D341Med (cell line): Measurements from ENCODE around the gene ZGRF1.
"Not testable (repeated sequence)": the region's sequence is repeated elsewhere in the genome, so short reads cannot be mapped to it uniquely, and the experiment has no call there.

Experiments used
- DNase-seq: peaks from one replicate; pipeline ENCODE4 v3.0.0; 2012; ENCODE audit warnings: low spot score

Gene ZGRF1

DNA sequence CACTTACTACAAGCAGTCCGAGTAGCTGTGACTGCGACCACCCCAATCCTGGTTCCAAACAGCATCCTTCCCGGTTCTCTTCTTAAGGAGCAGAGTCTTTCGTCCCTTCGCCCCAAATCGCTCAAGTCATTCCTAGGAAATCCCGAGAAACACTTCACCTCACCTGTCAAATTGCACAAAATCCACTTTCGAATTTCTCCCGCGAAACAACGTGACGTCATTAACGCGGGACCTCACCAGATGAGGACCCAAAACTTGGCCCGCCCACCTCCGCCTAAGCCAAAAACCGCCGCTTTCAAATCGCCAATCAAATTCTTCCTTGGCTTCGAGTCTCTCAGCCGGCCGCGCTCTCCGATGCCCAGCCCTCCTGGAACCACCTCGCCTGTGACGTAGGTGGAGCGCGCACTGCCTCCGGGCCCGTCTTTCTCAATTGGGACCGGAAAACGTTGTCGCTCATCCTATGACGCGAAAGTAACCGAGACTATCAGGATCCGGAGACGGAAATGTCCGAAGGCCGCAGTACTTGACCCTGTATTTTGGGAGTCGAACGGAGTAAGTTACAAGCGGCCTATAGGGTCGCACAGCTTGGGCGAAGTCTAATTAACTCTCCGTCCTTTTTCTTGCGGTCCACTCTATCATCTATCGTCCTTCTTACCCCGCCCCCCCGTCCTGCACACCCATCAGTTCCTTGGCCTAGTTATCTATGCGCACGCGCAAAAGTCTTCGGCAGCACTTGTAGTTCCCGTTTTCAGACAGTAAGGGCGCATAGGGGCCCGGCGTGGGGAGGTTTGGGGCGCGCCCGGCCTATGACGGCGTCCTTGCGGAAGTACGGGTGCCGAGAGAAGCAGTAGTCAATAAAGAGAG is at the start of gene ZGRF1, which contains the start of gene LARP7:
TSS of gene ZGRF1 (minus strand) at position 222 of the 864 bp plus-strand sequence. CDS start 3,733 bp downstream, outside the sequence.
TSS of gene LARP7 (plus strand) at position 456 of the 864 bp plus-strand sequence. CDS start 7,527 bp downstream, outside the sequence.
- peak; percentile 93 for DNase-seq

- no peak for DNase-seq
These were observed 44.3 kb upstream of the ZGRF1 start for GRCh38 chr4:112680996-112681395.

GRCh38 chr4:112677519-112678091 is 40.9 kb upstream of the ZGRF1 start:
- DNase-seq = no peak

- no peak for DNase-seq
These were observed 37.7 kb upstream of the ZGRF1 start for GRCh38 chr4:112674376-112674775.

DNA sequence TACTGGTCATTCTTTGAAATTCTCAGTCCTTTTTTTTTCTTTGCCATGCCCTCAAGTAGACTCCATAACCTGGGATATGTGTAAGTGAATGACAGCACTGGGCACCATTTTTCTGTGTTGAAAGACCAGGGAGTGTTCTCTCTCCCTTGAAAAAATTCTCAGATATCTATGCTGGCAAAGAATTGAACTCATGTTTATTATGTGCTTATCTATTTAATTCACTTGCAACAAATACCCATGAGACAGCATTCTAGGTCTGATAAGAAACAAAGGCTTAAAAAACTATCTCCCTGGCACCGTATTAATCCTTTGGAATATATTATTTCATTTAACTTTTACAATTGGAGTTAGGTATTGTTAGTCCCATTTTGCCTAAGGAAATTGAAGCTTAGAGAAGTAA is 37.0 kb upstream of the ZGRF1 start:
- DNase-seq = no peak

GRCh38 chr4:112673076-112673475 is 36.4 kb upstream of the ZGRF1 start:
- no peak for DNase-seq

GRCh38 chr4:112668131-112668530 is 31.4 kb upstream of the ZGRF1 start:
- no peak for DNase-seq

DNA sequence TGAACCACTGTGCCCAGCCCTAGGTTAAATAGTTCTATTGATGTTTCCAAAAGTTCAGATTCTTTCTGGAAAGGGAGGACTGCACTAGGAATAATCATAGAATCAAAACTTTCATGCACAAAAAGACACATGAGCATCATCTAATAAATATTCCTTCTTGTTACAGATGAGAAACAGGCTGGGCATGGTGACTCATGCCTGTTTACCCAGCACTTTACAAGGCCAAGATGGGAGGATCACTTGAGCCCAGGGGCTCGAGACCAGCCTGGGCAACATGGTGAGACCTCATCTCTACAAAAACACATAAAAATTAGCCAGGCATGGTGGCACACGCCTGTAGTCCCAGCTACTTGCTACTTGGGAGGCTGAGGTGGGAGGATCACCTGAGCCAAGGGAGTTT is 27.9 kb upstream of the ZGRF1 start:
- DNase-seq = no peak

DNA sequence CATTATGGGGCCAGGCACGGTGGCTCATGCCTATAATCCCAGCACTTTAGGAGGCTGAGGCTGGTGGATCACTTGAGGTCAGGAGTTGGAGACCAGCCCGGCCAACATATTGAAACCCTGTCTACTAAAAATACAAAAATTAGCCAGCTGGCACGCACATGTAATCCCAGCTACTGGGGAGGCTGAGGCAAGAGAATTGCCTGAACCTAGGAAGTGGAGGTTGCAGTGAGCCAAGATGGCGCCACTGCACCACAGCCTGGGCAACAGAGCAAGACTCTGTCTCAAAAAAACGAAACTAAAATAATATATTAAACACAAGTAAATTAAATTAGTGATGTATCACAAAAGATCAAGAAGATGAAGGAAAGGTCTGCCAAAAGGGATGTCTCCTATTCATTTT is 19.4 kb upstream of the ZGRF1 start:
- DNase-seq = not testable (repeated sequence)

DNA sequence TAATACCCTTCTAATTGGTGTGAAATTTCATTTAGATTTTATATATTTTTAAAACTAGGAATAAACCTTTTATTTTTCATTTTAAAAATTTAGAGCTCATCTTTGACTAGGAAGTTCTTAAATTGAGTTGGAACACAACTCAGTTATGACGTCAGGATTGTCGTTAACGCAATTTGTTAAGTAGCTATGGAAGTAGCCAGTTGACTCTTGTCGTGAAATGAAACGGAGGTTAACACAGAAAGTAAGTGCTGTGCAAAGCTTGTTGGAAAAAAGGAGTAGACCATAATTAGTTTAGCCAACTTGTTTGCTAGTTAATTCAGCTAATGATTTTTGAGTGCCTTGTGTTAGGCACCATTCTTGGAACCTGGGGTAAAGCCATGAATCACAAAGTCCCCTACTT is 18.6 kb upstream of the ZGRF1 start:
- no peak for DNase-seq

DNA sequence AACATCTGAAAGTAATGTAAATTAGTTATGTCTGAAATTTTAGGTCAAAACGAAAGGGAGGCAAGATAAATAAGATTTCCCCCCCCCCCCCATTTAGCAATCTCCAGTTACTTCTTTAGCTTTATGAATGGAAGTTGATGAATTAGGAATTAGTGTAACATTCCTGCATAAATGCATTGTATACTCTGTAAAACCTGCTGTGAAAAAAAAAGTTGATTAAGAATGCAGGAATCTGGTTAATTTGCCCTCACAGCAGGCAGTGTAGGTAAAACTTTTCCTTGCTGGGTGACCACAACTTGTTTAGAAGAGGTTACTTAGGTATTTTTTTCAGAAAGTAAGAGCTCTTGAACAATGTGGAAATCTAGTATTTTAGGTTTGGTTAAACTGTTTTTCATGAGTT is 15.5 kb upstream of the ZGRF1 start:
- no peak for DNase-seq

DNA sequence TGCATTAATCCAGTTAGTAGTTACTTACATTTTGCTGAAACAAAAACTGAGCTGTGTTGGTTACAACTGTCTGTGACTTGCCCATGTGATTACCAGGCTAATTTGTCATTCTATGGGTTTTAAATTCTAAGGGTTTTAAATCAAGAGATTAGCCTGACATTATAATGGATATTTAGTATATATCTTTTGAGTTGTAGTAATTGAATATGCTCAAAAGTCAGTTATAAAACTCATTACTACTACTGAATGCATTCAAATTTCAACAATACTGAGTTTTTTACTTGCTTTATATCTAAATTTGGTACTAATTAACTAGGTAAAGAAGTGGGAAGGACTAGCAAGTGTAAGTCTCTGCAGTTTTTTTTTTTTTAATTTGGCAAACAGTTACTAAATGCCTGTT is 14.9 kb upstream of the ZGRF1 start:
- DNase-seq = no peak

- no peak for DNase-seq
These were observed 13.6 kb upstream of the ZGRF1 start for GRCh38 chr4:112650332-112650731.

DNA sequence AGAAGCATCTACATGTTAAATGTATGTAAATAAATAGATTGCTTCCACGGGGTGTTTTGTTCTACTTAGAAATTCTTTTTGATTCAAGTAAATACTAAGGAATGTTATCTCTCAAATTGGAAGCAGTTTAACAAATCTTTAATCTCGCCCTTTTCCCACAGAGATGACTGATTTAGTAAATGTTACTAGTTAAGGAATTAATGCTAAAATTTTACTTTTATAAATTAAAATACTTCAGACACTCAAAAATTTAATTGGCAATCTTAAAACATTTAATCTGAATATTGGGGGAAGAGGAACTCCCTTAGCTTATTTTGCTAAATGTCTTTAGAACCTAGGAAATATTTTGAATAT is 12.3 kb upstream of the ZGRF1 start:
- no peak for DNase-seq

DNA sequence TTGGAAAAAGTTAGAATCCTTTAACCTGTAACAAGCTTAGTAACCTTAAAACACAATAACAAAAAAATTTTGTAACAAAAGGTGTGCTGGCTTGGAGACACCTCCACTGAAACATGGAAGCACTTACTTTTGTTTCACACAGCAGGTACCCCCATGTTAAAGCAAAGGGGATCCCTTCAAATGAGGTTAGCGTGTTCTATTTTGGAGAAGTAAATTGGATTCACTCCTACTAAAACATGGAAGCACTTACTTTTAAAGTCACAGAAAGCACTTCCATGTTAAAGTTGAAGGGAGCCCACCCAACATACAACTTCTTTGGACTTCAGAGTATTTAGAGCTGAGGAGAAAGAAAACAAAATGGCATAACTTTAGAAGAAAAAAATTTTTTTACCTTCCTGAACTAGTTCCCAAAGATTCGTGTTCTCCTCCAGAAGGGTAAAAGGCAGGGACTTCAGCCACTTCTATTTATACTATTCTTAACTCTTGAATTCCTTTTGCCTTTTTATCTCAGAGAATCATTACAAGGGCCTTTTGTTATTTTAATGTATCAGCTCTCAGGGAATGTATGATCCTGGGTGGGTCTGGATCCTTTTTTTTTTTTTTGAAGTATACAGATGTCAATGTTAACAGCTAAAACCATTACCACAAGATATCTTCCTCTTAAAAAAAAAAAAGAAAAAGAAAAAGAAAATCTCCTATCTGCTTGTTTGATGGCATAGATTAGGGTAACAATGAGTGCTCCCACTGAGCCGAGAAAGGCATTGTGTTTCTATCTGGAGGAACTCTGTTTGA is 11.8 kb upstream of the ZGRF1 start:
- no peak for DNase-seq

DNA sequence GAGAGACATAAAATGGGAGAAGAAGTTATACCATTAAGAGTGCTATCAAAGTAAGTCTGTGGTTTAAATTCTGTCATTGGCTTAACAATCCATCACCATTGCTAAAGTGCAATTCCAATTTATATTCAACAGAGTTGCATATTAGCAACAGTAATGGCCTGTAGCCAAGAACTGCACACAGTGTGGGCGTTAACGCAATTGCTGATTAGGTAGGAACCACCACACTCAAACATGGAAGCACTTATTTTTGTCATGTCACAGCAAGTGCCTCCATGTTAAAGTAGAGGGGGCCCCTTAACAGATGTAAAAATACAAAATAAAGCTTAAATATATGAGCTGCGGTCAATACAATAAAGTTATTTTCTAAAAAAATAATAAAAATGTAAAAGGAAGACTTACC is 11.1 kb upstream of the ZGRF1 start:
- DNase-seq = no peak

DNA sequence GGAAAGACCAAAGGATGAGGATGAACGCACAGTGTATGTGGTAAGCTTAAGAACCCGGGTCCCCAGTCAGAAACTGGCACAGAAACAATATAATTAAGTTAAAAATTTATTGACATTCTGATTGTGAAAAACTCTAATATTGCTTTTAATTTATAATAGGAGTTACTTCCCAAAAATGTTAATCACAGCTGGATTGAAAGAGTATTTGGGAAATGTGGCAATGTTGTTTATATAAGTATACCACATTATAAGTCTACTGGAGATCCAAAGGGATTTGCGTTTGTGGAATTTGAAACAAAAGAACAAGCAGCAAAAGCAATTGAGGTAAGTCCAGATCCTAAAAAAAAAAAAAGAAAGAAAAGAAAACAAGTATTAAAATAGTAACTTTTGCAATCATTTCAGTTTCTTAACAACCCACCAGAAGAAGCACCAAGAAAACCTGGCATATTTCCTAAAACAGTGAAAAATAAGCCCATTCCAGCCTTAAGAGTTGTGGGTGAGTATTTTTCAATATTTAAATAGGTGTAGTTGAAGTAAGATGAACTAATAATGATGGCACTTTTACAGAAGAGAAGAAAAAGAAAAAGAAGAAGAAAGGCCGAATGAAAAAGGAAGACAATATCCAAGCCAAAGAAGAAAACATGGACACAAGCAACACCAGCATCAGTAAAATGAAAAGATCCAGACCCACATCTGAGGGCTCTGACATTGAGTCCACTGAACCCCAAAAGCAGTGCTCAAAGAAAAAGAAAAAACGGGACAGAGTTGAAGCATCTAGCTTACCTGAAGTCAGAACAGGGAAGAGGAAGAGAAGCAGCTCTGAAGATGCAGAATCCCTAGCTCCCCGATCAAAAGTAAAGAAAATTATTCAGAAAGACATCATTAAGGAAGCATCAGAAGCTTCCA is 10.2 kb upstream of the ZGRF1 start:
- no peak for DNase-seq

DNA sequence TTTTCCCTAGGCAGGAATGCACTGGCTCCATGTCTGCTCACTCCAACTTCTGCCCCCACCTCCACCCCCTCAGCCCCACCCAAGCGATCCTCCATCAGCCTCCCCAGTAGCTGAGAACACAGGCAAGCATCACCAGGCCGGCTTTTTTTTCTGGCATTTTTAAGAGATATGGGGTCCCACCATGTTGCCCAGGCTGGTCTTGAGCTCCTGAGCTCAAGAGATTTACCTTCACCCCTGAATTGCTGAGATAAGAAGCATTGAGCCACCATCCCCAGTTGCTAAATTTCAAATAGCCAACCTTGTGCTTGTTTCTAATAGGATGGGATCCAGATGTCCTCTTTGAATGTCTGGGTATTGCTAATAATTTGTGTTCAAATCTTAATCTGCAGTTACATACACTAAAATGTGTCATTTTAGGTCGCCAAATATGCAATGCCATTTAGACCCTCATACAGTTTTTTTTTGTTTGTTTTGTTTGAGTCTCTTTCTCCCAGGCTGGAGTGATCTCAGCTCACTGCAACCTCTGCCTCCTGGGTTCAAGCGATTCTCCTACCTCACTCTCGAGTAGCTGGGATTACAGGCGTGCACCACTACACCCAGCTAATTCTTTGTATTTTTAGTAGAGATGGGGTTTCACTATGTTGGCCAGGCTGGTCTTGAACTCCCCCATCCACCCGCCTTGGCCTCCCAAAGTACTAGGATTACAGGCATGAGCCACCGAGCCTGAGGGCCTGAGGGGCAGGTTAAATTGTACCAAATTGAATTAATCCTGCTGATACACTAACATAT is 9.0 kb upstream of the ZGRF1 start:
- DNase-seq = no peak

- not testable (repeated sequence) for DNase-seq
These were observed 8.2 kb upstream of the ZGRF1 start for GRCh38 chr4:112644595-112645535.

DNA sequence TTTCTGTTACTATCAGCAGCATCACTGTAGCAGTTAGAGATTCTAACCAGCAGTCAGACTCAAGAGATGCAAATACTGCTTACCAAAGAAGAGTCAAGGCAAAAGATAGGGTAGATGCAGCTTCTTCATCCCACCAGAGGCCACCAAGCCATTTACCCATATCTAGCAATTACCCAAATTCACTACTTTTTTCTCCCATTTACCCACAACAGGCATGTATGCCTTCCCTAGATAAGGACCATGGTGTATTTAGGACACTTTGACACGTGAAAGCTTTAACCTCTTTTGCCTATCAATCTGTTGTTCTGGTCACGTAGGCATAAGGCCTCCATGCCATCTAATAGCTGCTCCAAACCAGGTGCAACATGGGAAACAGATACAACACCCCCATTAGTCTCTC is 5.8 kb upstream of the ZGRF1 start:
- DNase-seq = no peak
